SIG-M5 treated with dmso at 0.1 percent for 504 hours (cell line): ENCODE data around the gene IMMT.
"Not testable (repeated sequence)": the region's sequence is repeated elsewhere in the genome, so short reads cannot be mapped to it uniquely, and the experiment has no call there.

Source experiments
- DNase-seq: peaks from one replicate; lab custom pipeline; 2025; ENCODE audit not compliant: unreplicated experiment; lab: John Stamatoyannopoulos, UW

IMMT gene

DNA sequence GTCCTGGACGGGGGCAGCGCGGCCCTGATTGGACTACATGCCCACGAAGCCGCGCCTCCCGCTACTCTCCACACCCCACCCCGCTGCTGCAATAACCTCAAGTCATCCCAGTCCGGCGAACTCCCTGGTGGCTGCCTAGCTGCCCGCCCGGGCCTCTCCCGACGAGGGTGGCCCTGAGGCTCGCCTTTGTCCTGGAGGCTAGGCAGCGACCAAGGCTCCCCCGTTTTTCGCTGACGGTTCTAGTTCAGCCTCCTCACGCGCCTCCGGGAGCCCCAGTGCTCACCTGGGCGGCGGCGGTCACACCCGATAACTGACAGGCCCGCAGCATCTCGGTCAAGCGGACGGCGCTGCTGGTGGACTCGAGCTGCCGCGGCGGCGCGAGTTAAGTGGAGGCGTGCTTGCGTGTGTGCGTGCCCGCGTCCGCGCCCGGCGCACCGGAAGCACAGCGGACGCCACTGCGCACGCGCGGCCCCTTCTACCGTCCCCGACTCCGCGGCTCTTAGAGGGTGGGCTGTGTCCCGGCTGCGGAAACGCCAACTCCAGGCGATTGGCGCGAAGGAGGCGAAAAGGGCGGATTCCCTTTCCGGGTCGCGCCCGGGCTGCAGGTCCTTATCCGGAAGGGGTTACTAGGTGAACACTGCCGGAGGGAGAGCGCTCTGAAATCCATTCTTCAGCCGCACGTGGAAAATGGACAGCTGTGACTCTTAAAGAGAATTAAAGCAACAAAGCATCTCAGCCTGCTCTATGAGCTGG is at the start of gene IMMT:
IMMT (minus strand) TSS at position 408 of the 753 bp plus-strand sequence; CDS start at position 328, 80 bp downstream.
- peak; percentile 97 for DNase-seq

DNA sequence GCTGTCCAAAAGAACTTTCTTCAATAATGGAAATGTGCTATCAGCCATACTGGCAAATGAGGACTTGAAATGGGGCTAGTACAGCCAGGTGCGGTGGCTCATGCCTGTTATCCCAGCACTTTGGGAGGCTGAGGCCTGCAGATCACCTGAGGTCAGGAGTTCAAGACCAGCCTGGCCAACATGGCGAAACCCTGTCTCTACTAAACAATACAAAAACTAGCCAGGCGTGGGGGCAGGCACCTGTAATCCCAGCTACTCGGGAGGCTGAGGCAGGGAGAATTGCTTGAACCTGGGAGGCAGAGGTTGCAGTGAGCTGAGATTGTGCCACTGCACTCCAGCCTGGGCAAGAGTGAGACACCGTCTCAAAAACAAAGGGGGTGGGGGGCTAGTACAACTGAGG is 49.5 kb upstream of the IMMT start:
- DNase-seq, result not testable (repeated sequence)

DNA sequence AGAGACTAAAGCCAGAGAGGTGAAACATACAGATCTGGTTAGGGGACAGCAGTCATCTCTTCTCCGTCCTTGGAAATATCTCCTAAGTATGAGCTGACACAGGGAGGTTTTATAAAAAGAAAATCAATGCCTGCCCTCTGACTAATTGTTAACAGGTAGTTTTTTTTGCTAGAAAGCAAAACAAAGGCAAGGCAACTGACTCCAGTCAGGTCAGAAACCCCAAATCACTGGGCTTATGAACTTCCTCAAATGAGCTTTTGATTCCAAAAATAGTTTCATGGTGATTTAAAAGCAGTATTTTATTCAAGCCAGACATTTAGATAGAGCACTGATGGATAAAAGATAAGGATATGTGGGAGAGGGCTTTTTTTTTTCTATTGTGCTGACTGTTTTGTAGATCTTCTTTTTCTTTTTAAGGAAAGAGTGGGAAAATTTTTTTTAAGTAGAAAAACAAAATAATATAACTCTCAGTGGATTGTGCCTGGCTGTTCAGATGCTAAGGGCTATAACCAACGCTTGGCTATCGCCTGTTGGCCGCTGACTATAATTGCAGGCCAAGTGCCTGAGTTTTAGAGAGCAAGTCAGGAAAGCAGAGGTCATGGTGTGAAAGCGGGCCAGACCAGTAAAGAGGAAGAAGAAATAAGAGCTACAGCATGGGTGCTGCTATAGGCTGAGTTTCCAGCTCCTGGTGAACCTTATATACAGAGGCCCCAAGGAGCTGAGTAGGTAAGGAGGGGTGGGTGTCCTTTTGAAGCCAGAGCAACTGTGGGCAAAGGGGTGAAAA is 48.9 kb upstream of the IMMT start:
- peak; percentile 11 for DNase-seq

DNA sequence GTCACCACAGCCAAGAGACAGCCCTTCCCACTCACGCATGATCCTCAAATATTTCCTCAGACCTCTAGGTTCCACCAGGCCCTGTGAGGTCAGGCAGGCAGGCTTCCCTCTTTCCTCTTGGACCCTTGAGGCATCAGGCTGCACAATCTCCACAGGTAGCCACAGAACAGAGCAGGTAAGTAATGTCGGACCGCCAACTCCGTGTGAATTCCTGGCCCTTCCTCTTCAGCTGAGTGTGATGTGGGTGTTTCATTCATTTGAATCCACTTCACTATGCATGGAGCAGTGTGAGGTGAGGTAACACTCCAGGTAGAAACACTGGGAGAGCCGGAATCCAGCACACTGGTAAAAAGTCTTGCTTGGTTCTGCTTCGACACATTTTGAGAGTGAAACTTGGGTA is 48.0 kb upstream of the IMMT start:
- DNase-seq, result no peak

DNA sequence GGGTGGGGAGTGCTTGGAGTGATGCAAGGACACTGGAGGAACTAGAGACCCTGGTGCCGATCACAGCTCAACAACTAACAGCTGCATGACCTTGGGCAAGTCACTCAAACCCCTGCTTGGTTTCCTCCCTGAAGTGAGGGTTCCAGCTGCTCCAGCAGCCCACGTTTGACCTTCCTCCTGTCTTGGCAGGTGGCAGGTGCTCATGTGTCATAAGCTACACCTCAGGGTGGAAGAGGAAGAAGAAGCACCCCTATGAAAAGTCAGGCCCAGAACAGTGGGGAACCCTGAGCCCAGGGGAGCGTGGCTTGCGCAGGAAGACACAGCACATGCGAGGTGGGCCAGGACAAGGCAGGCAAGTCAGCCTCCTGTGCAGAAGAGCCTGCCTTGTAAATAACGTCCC is 46.3 kb upstream of the IMMT start:
- DNase-seq, result peak; percentile 9

DNA sequence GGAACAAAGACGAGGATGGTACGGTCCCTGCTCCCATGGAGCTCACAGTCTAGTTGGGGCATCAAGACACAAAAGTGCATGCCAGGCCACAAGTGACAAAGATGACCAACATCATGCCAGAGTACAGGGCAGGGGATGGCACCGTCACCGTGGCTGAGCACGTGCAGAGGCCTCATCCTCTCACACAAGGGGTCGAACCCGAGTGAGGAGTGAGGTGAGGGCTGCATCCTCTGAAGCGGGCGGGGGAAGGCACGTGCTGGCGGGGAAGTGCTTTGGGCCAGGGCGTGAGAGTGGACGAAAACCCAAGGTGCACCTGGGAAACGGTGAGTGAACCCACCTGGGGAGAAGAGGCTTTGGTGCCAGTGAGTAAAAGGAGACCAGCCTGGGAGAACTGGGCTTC is 45.0 kb upstream of the IMMT start:
- no peak for DNase-seq

DNA sequence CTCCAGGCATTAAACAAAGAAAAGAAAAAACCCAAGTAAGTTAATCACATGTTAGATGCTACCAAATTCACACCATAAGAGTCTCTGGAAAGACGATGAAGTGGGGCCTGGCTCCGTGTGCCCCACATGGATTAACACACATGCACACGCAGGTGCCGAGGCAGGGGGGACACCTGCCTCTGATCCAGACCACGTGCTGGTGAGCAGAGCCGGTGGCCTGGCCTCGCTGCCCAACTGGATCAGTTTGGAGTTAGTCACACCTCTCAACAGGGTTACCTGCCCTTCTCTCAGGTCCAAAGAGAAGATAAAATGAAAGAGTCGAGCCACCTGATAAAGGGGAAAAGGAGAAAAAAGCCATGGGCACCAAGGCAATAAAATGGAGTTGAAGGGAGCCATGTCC is 44.5 kb upstream of the IMMT start:
- no peak for DNase-seq

DNA sequence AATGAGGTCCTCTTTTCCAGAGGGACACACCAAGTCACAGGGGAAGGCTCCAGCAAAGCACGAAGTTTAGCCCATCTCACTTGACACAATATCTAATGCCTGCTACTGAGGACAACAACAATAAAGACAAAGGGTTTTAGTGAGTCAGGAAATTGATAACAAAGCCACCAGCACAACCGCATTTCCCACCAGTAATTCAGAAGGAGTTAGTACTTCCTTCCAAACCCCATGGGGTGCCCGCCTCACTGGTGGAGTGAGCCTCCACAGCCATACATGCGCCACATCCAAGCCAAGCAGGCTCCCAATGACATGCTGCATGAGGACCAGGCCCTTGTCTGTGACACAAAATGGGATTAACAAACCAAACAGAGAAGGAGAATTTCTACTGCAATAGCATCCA is 44.1 kb upstream of the IMMT start:
- DNase-seq, result no peak

DNA sequence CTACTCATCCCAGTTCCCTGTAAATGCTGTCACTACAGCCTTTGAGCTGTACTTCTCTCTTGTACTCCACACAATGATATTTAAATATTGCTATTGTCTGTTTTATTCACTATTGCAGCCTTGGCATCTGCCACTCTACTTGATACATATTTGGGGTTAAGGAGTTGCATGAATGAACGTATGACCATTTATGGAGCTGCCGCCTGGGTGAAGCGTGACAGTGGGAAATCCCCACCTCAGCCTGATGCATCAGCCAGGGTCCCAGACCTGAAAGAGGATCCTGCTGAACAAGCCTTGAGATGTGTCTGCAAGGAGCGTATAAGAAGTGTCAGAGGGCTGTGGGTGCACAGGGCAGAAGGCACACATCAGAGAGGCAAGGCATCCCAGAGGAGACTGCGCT is 43.1 kb upstream of the IMMT start:
- no peak for DNase-seq

DNA sequence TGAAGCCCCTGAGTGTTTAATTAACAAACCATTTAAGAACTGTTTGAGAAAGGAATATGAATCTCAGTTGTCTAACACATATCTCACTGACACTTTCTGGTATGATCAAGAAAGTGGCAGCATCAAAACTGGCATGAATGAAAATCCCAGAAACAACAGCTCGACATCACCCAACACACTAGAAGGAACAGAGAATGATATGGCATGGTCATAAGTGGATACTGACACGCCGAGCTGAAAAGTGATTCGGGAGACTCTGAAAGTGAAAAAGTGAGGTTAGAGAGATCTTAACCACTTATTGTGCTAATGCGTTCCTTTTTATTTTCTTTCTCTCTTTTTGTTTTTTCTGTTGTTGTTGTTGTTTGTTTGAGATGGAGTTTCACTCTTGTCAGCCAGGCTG is 41.9 kb upstream of the IMMT start:
- DNase-seq, result no peak

DNA sequence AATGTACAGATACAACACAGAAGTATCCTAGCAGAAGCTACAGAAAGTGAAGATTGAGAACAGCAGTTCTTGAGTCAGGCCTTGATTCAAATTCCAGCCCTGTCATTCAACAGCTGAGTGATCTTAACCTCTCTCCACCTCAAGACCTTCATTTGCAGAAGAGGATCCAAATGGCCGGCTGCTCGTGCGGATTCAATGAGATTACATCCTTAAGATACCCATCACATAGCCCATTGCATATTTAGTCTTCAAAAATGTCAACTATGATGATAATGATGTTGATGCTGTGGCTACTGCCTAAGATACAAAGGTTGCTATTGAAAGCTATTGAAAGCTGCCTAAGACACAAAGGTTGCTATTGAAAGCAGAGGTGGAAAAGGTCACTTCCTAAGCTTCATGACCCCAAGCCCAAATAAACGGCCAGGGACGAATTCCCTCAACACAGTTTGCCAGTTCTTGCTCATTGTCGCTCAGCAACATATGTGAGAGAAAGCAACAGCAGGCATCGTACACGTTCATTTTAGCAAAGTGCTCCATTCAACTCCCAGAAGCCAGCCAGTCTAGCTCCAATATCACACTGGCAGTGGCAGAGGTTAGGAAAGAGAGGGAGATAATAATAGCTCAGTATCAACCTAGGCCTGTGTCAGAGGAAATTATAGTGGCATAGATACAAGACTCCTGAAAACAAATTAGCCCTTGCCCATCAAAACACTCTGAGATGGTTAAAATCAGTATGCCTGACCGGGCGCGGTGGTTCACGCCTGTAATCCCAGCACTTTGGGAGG is 40.1 kb upstream of the IMMT start:
- no peak for DNase-seq

DNA sequence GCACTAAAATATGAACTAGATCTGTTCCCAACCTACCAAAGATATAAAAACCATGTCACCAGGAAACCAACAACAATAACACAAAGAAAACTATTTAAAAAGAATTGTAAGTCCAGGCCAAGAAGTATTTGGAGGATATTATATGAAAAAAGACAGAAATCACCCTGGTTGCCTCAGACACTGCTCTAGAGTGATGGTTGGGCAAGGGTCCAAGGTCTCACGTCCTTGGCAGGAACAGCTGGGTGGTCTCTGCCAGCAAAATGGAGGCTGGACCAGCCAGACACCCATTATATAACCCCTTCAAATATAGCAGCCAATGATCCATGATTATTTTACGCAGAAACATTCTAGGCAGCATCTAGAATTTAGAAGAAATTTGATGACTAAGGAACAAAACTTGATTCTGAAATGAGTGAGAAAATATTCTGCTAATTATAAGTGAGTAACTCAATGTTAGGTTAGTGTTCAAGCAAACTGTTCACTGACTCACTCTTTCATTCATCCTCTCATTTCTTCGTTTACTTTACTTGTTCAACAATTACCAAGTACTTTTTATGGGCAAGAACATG is 39.4 kb upstream of the IMMT start:
- DNase-seq, result no peak

DNA sequence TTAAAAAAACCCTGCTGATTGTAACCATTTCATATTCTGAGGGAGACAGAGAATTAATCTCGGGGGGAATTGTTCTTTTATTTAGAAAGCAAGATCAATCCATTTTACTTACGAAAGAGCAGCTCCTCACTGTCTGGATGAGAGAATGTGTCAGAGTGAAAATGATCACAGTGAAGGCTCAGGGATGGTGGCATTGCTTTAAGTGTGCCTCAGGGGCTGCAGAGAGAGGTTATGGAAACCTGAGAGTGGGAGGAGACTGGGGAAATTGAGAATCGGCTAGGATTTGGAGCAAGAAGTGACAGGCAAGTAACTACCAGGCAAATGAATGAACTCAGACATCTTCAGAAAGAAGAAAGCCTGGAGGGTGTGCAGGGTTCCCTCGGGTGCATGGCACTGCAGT is 38.2 kb upstream of the IMMT start:
- no peak for DNase-seq

DNA sequence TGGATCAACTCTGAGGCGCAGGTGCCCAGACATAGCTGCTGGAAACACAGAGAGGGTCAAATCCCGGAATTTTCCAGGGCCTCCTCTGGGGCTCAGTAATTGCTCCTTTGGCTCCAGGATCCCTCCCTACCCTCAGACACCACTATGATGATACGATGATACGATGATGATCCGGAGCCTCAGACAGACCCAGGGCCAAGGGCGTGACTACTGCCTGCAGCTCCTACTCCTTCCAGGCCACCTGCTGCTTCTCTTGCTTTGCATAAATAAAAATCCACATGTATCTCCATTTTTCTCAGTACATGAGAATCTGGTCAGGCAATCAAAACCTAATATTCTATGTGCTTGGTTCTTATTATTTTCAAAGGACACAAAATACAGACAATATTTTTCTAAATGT is 37.6 kb upstream of the IMMT start:
- DNase-seq, result no peak

DNA sequence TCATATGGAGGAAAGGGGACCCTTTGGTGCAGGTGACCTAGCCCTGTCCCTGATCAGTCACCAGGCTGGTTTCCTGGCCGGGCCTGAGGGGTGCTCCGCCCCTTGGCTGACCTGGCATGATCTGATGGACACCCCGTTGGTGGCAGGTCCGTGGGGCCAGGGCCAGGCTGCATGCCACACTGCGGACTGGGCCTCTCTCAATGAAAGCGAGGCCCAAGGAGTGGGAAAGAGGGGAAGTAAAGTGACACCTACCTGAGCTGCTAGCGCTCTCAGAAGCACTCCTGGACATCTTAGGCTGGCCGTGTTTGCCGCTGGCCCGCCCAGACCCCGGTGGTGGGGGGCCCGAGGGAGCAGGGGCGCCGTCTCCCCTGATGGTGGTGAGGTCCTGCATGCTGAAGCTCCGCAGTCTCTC is 37.1 kb upstream of the IMMT start:
- no peak for DNase-seq

DNA sequence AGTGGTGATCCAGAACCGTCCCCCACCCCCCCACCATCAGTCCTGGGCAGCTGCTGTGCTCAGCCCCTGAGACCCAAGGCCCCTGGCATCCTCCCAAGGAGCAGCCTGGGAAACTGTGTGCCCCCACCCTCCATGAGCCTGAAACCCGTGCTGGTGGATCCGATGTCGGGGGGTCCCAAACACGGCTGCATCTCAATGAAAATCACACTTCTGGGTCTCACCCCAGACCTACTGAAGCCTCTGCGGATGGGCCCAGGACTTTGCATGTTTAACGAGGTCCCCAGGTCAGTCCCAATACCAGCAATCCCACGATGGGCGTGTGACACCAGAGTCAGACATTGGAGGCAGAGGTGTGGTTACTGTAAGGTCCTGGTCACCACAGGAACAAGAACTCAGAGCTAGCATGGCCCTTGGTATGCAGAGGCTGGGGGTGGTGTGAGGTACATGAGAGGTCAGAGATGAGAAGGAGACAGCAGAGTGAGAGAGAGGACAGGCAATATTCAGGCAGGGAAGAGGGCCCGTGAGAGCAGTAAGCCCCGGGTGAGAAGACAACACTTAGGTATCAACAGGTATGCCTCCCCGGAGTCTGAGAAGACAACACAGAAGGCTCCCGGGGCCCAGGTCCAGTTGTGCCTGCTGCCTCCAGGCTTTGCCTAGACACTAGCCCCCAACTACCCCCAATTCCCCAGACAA is 36.6 kb upstream of the IMMT start:
- no peak for DNase-seq

DNA sequence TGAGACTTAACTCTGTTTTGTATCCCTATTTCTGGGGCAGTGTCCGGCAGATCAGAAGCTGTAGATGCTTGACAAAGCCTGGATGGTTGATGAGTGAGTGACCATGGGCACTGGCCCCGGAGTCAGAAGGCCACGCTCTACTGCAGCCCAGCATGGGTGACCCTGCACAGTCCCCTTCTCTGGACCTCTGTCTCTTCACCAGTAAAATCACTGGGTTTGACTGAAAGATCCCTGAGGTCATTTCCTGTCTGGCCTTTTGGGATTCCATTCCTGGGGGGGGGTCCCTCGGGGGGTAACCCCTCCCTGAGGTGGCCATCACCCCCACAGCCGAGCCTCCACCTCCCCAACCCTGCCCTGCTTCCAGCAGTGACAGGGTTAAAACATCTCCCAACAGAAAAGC is 35.7 kb upstream of the IMMT start:
- no peak for DNase-seq

DNA sequence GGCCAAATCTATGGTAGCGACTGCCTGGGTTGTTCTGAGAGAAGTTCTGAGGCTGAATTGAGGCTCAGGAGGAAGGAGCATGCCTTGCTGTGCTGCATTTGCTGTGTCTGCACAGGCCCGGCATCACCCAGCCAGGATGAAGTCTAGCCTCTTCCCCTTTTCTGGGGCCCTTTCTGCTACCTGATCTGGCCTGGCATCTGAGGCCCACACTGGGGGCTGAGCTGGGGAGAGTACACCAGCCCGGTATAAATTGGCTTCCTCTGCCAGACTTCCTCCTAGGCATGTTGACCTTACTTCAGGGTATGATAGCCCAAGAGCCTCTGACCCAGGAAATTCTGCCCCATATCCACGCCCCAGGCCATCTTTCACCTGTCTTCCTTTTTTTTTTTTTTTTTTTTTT is 34.0 kb upstream of the IMMT start:
- DNase-seq, result peak; percentile 57

DNA sequence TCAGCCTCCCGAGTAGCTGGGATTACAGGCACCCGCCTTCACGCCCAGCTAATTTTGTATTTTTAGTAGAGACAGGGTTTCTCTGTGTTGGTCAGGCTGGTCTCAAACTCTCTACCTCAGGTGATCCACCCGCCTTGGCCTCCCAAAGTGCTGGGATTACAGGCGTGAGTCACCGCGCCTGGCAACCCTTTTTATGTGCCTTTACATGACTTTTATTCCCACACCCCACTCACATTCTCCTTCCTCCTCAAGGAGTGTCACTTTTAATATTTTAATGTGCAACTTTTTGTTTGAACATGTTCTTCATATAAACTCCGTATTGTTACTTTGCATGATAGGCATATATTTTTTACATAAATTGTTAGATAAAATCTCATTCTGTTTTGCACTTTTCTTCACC is 33.3 kb upstream of the IMMT start:
- DNase-seq, result not testable (repeated sequence)

DNA sequence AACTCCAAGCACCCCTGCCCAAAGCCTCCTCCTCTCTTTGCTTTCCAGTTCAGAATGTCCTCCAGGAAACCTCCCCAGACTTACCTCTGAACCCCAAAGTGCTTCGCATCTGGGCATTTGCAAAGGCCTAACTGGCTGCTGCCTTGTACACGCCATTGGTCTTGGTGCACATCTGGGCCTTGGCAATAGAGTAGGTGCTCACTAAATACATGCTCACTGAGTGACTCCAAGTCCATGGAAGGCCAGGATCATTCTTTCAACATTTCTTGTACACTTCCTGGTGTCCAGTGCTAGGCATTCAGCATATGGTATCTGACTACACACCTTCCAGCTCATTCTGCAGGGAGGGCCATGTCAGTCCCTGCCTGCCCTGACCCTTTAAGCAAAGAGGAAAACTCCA is 32.4 kb upstream of the IMMT start:
- DNase-seq, result no peak
